Right lung (tissue), 5 donors: ENCODE measurements around the gene NDUFS8. TPM values are rescaled to one million over a fixed set of nuclear protein-coding genes. Genes with fewer than 3 reads are reported as not detected.

Experiments
- DNase-seq, 2 donors: peaks; one replicate each; pipeline ENCODE4 v3.0.0-alpha.2; 2013
- polyA plus RNA-seq, 5 donors: library from polyadenylated mRNA; unstranded; fragments of 120-200 nt; gene quantifications; one replicate each; pipeline versions ENCODE4 v1.2.1 to v1.2.3, GENCODE V29; 2013; ENCODE audit warnings: inconsistent platforms in 1 of 5, low replicate concordance in 1 of 5; ENCODE audit not compliant: insufficient read length in 5 of 5, insufficient read depth in 1 of 5

The NDUFS8 gene
- polyA plus RNA-seq, 5 donors, result 41.7 to 90.0 (median 48.3) TPM

DNA sequence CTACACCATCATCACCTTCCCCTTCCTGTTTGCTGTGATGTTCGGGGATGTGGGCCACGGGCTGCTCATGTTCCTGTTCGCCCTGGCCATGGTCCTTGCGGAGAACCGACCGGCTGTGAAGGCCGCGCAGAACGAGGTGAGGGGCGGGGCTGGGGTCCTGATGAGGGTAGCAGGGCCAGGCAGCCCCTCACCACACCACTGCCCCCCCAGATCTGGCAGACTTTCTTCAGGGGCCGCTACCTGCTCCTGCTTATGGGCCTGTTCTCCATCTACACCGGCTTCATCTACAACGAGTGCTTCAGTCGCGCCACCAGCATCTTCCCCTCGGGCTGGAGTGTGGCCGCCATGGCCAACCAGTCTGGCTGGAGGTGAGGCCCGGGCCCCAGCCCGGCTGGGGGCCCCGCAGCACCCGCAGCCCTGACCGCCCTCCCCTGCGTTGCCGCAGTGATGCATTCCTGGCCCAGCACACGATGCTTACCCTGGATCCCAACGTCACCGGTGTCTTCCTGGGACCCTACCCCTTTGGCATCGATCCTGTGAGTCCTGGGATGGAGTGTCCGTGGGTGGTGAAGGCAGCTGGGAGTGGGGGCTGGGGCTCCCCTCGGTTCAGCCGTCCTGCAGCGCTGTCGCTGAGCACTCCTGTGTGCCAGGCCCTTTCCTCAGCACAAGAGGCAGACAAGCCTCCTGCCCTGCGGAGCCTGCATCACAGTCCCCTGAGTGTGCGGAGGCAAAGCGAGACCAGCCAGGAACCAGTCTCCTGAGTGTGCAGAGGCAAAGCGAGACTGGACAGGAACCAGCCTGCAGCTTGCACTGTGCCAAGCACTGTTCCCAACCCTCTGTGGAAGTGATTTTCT lies 17.2 kb downstream of the NDUFS8 start:
- DNase-seq, result no peak

DNA sequence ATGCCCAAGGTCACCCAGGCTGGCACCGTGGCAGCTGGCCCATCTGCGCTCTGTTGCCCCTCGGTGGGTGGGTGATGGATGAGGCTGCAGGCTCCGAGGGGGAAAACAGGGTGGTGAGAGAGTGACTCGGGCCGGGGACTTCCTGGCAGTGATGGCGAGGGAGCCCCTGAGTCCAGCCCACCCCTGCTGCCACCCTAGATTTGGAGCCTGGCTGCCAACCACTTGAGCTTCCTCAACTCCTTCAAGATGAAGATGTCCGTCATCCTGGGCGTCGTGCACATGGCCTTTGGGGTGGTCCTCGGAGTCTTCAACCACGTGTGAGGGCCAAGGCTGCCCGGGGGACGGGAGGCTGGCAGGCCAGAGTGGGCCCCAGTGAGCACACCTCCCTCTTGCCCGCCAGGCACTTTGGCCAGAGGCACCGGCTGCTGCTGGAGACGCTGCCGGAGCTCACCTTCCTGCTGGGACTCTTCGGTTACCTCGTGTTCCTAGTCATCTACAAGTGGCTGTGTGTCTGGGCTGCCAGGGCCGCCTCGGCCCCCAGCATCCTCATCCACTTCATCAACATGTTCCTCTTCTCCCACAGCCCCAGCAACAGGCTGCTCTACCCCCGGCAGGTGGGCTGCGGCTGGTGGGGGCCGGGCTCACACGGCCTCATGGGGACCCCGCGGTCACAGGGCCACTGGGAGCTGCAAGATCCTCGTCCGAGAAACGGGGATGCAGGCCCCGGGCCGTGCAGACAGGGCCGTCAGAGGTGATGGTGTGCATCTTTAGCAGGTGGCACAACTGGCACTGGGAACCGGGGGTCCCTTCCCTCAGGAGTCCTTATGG lies 18.4 kb downstream of the NDUFS8 start:
- DNase-seq, result no peak

DNA sequence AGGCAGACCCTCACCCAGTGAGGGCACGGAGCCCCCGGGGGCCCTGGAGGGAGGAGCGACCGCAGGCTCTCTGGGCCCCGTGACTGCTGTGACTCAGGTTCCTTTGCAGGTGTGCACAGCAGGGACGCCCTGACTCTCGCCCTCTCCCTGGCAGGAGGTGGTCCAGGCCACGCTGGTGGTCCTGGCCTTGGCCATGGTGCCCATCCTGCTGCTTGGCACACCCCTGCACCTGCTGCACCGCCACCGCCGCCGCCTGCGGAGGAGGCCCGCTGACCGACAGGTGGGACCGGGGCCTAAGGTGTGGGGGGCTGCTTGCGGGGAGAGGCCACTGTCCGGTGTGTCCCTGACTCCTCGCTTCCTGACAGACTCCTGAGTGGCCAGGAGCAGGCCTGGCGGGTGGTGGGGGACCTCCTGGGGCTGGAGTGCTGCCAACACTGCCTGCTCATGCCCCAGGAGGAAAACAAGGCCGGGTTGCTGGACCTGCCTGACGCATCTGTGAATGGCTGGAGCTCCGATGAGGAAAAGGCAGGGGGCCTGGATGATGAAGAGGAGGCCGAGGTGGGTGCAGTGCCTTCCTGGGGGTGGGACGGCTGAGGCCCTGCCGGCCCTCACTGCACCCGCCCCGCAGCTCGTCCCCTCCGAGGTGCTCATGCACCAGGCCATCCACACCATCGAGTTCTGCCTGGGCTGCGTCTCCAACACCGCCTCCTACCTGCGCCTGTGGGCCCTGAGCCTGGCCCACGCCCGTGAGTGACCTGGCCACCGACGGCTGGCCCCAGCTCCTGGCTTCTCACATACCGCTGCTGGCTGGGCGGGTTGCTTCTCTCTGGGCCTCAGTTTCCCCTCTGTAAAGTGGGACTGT lies 19.3 kb downstream of the NDUFS8 start:
- no peak for DNase-seq

DNA sequence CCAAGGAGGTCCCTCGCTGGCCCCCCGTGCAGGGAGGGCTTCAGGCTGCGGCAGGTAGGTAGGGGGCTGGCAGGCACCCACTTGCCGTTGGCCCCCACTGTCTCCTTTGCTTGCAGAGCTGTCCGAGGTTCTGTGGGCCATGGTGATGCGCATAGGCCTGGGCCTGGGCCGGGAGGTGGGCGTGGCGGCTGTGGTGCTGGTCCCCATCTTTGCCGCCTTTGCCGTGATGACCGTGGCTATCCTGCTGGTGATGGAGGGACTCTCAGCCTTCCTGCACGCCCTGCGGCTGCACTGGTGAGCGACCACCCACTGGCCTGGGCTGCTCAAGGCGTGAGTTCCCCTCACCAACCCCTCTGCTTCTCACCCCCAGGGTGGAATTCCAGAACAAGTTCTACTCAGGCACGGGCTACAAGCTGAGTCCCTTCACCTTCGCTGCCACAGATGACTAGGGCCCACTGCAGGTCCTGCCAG lies 19.9 kb downstream of the NDUFS8 start:
- no peak for DNase-seq

DNA sequence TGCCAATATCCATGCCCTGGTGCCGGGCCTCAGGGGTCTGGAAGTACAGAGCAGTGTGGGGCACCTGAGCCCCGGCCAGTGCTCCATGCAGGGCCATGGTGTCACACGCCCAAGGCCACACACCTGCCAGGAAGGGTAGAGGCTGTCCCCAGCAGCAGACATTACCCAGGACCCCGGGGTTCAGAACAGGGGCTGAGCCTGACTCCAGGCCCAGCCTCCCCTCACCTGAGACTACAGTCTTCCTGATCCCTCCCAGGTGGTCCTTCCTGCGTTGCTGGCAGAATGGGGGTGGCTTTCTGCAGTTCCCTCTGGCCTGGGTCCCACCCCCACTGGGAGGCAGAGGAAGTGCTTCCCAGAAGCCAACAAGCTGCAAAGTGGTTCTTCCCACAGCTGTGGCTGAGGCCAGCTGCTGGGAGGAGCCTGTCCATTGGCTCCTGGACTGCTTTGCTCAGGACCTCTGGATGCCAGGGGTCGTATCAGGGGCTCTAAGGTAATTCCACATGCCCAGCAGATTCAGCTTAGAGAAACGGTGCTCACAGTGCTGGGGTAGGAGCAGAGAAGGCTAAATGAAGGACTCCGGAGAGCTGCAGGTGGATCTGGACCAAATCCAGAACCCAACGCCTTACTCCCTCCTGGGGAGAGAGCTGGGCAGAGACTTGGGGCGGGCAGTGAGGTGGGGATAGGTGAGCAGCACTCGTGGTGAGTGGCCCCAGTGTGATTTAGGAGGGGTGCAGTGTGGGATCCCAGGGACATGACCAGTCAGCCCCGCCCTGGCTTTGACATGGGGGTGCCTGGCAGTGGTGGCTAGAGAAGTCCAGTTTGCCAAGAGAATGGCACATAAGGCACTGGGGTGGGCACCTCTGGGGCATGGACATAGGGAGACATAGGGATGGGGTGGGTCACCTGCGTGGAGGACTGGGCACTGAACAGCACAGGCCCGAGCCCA lies 21.0 kb downstream of the NDUFS8 start:
- no peak for DNase-seq

DNA sequence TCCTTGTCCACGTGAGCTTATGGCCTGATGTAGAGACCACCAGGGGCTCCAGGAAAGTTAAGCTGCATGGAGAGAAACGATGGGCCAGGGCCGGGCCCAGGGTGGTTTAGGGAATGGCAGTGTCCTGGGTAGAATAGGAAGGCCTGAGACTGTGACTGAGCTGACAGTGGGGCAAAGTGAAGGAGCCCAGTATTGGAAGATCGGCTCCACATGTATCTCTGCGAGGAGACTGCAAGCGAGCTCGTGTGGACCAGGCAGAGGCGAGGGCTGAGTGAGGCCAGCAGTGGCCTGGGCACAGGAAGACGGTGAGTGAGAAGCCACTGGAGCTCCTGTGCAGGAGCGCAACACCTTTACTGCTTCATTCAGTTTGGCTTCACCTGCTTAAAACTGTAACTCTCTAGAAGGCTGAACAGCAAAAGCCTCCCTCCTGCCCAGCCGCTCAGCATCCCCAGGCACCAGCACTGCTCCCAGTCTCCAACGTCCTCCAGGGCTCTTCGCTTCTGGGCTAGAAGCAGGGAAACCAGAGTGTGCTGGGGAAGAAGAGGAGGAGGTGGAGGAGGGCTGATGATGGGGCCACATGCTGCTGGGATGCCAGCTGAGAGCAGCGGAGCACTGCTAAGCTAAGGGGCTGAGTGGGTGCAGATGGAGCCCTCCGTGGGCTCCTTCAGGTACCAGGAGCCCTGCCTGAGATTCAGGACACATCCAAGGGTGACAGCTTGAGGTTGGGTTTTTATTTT lies 21.8 kb downstream of the NDUFS8 start:
- no peak for DNase-seq

DNA sequence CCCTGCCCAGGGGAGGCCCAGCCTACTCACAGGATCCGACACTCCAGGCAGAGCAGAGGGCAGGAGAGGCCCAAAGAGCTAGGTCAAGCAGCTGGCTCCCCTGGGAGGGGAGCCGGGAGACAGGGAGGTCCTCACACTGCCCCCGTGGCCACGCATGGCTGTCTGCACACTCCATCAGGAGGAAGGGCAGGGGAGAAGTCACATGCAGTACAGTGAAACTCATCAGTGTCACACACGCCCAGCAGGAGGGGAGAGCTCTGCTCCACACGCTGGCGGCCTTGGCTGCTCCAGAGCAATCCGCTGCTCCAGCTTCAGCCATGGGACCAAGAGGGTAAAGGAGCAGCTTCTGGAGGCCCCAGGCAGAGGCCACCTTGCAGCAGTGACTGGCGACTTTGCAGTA lies 22.6 kb downstream of the NDUFS8 start:
- no peak for DNase-seq

DNA sequence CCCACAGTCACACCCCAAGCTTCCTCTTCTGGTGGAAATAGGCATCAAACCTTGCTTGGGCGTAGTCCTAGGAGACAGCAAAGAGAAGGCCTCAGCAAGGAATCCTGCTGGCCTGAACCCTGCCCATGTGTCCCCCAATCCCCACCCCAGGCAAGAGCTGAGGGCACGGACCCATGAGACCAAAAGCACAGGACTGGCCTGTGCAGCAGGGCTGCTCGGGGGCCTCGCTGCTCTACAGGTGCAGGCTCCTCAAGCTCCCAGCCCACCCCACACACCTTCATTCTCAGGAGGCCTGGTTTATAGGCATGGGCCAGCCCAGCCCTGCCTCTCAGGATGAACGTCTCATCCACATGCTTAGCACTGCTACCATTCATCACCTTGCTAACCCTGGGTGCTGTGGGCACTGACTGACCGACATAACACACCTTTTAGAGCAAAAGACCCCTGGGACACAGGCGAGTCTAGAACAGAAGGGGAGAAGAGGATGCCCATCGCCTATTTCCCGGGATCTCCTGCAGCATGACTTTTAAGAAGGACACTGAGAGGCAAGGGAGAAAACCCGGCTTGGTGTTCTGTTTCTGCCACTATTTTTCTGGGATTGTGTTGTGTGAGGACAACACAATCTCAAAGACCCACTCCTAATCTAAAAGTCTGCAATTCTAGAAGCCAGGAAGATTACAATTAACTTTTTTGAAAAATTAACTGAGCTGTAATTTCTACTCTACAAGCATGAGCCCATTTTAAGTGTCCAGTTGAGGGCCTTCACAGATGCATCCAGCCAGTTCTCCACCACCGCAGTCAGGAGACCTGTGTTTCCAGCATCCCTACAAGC lies 23.7 kb downstream of the NDUFS8 start:
- DNase-seq, result no peak

DNA sequence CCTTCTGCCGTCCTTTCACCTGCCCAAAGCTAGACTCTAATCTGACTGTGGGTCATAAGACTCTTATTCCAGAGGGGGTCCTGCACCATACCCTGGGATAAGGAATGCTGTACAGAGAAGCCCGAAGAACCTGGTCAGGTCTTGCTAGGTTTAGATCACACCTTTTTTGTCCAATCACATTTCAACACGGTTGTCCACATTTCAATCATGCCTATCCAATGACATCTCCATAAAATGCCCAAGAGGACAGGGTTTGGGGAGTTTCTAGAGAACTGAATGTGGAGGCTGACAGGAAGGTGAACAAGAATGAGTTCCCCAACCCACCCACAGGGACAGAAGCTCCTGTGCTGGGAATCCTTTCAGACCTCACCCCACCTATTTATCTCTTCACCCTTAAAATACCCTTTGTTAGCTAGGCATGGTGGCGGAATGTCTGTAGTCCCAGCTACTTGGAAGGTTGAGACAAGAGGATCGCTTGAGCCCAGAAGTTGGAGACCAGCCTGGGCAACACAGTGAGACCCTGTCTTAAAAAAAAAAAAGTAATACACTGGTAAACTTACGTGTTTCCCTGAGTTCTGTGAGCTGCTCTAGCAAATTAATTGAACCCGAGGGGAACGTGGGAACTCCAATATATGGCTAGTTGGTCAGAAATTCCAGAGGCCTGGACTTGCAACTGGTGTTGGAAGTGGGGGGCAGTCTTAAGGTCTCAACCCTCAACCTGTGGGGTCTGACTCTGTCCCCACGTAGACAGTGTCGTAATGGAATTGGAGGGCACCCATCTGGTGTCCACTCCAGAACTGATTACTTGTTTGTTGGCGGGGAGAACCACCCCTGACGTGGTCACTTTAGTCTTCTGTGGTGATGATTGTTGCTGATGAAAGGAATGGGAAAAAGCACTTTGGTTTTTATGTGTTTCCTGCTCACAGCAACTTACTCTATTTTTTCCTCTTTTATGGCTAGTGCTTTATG lies 26.1 kb downstream of the NDUFS8 start:
- no peak for DNase-seq

DNA sequence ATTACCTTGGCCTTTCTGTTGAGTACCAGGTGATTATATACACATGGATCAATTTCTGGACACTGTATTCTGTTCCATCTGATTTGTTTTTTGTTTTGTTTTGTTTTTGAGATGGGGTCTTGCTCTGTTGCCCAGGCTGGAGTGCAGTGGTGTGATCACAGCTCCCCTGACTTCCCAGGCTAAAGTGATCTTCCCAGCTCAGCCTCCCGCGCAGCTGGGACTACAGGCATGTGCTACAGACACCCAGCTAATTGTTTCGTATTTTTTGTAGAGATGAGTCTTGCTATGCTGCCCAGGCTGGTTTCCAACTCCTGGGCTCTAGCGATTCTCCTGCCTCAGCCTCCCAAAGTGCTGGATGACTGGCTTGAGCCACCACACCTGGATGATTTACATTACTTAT lies 27.3 kb downstream of the NDUFS8 start:
- DNase-seq, result no peak

DNA sequence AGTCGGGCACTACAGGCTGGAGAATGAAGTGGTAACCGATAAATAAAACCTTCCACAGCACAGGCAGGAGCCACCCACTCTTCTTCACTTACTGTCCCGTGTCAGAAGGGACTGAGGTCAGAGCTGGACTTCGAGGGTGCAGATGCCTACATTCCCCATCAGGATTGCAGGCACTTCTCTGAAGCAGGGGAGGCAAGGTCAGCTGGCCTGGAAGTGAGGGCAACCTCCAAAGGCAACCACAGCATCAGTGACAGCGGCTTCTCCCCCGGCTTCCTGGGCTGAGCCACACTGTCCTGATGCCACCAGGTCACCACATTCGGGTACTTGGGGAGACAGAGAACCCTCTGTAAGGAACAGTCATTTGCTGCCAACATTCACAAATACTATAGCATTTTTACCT lies 31.0 kb downstream of the NDUFS8 start:
- DNase-seq, result no peak

DNA sequence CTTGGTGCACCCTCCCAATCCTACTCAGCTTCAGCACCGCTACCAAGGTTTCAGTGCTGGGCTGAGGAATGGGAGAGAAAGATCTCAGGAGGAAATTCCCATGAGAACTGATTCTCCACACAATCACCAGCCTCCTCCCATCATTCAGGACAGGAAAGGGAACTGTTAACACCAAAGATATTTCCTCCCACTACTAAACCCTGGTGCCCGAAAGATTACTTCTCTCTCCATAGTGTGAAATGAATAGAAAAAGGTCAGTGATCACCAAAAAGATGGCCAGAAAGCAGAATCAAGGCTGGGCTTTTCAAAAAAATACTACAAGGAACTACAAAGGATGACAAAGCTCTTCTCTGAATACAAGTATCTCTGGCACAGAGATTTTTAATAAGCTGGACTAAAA lies 34.4 kb downstream of the NDUFS8 start:
- DNase-seq, result no peak

DNA sequence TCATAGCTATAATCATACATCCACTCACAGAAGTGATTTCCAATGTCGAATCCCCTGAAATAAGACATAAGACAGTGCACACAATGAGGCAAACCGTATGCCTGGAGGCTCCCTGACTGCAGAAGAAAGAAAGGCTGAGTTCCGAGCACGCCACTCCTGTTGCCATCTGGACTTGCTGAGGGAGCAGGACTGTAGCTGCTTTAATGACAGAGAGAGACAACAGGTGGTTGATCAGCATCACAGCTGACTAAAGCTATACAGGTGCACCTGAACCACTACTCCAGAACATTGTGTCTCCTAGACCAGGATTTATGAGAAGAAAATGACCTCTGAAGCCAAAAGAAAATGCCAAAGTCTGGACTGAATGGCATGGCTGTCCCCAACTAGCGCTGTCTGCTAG lies 35.4 kb downstream of the NDUFS8 start:
- DNase-seq, result no peak

DNA sequence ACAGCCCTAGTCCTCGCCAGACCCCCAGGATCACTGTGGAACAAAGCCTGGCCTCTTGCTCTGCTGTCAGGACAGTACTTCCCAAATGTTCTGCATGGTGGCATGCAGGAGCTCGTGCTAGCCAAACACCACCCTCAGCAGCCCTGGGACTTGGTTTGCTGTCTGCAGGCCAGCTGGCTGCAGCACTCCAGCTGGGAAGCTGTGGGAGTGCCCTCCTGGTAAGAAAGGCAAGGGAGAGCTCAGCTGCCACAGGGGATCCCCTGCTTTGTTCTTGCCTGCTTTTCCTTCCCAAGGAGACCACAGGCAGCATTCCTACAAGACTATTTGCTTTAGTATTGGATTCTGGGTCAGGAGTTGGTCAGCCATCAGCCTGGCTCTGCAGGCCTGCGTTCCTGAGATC lies 36.3 kb downstream of the NDUFS8 start:
- no peak for DNase-seq

DNA sequence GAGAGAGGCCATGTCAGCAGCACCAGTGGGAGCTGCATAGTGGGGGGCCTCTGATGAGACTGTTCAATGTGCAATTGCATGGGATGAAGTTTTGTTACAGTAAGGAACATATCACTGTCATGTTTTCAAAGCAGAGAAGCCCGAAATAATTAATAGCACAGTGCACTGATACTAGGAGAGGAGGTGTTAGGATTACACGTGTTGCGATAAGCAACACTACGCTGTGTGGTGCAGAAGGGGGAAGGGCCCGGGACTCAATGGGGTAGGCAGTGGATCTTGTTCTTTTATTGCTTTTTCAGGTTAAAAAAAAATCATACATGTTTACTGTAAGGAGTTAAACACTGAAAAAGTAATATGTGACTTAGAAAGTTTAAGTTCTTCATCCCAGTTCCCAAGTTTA lies 37.5 kb downstream of the NDUFS8 start:
- DNase-seq, result no peak

DNA sequence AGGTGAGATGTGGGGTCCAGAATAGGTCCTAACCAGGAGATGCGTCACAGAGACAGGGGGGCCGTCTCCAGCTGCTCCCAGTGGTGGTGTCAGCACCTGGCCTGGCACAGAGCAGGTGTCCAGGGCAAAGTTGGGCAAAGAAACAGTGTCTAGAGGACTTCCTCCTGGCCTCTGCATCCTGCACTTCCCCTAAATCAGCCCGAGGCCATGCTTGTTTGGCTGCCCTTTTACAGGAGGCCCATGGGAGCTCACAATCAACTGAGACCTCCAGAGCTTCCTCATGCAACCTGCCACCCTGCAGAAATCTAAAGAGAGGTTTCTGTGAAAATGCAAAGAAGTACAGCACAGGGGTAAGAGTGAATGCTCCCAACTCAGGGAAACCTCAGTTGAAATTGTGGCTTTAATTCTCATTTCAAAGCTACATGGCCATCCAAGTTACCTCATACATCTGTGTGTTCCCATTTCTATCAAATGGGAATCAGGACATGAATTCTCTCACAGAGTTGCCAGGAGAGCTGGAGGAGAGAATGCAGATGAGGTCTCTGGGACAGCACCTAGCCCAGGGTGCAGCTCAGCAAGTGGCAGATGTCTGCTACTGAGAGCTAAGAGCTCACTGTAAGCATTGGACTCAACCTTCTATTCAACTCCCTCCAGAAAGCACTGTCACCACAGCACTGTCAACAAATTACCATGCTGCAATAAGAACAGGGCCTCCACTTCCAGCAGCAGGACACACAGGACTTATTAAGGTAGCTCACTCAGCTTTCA lies 41.0 kb downstream of the NDUFS8 start:
- no peak for DNase-seq
